ENCODE data around the gene SMARCA2. TPM values are rescaled to one million over a fixed set of nuclear protein-coding genes. Genes with fewer than 3 reads are reported as not detected.

The SMARCA2 gene
- total RNA-seq, 4 donors from 2014 or later: 148 to 217 (median 196) TPM

DNA sequence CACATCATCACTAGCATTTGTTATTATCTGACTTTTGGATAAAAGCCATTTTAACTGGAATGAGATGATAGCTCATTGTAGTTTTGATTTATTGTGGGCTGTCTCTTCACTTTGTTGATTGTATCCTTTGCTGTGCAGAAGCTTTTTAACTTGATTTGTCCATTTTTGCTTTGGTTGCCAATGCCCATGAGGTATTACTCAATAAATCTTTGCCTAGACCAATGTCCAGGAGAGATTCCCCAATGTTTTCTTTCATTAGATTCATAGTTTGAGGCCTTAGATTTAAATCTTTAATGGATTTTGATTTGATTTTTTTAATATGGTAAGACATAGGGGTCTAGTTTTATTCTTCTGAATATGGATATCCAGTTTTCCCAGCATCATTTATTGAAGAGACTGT, 28.8 kb upstream of the SMARCA2 start:
- Histone ChIP-seq H3K4me3 (replicated peaks in 1 of 3) (no peak overlapping the region), H3K36me3 (no peaks in the 10 kb centered on the region), H3K9me3 (no peaks in the 10 kb centered on the region), H3K27ac (no peak overlapping the region), H3K4me1 (no peaks in the 10 kb centered on the region), H3K27me3 (no peaks in the 10 kb centered on the region)
- intact Hi-C loops (cut with DNase I): no loop called here
- DNase-seq: no peak
- TF ChIP-seq POLR2A (IDR thresholded peaks at IDR 0.05) (no peak), CTCF (IDR thresholded peaks at IDR 0.05) (no peak)

DNA sequence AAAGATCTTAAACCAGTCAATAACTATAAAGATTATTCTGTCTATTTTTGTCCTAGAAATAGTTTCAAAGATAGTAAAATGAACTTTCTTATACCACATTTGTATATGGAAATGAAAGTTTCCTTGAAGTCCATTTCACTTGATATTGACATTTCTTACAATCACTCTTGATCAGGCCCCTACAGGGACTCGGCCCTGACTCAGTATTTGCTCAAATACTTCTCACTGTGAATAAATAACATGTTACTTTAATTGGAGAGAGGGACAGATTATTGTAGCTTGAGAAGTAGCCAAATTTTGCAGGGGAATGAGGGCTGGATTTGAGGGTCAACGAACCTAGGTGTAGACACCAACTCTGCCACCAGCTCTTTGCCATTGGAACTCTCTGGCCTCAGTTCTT, 25.6 kb upstream of the SMARCA2 start:
- 86 to 88% methylated on average over 2 of the region's 2 CpGs for WGBS, 2 donors
- no peak overlapping the region for H3K27ac ChIP-seq
- DNase-seq: no peak
- TF ChIP-seq CTCF (IDR thresholded peaks at IDR 0.05) (no peak), POLR2A (IDR thresholded peaks at IDR 0.05) (no peak)
- intact Hi-C loops (cut with DNase I): no loop called here
- H3K4me1 ChIP-seq: no peaks in the 10 kb centered on the region
- no peaks in the 10 kb centered on the region for H3K9me3 ChIP-seq
- H3K27me3 ChIP-seq: no peaks in the 10 kb centered on the region
- H3K4me3 ChIP-seq (replicated peaks in 1 of 3): no peak overlapping the region
- no peaks in the 10 kb centered on the region for H3K36me3 ChIP-seq

DNA sequence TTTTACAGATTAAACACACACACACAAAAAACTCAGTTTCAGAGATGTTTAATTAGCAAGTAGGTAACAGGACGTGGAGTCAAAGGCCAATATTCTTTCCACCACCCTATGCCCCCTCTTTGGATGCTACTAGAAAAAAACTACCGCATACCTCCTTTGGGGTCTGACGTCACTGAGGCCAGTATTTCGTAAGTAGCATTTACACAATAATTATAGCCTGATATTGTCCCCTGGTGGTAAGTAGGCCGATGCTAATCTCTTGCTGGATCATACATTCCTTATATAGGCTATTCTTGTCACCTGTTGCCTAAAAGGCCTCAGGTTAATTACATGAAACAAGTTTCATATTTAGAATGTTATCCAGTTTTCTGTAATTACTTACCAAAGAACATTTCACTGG, 21.0 kb upstream of the SMARCA2 start:
- Histone ChIP-seq H3K4me3 (replicated peaks in 1 of 3) (no peak overlapping the region), H3K9me3 (no peaks in the 10 kb centered on the region), H3K27ac (no peak overlapping the region), H3K36me3 (no peaks in the 10 kb centered on the region), H3K4me1 (no peaks in the 10 kb centered on the region), H3K27me3 (no peaks in the 10 kb centered on the region)
- no peak for DNase-seq
- WGBS, 2 donors: 83 to 87% methylated on average over 5 of the region's 5 CpGs
- intact Hi-C loops (cut with DNase I): no loop called here
- TF ChIP-seq POLR2A (IDR thresholded peaks at IDR 0.05): no peak
- no peak for TF ChIP-seq CTCF (IDR thresholded peaks at IDR 0.05)

GRCh38 chr9:1995084-1995483, 20.1 kb upstream of the SMARCA2 start:
- no peaks in the 10 kb centered on the region for H3K4me1 ChIP-seq
- H3K27me3 ChIP-seq: no peaks in the 10 kb centered on the region
- intact Hi-C loops (cut with DNase I): no loop called here
- no peaks in the 10 kb centered on the region for H3K9me3 ChIP-seq
- TF ChIP-seq POLR2A (IDR thresholded peaks at IDR 0.05): no peak
- no peak for TF ChIP-seq CTCF (IDR thresholded peaks at IDR 0.05)
- no peak for DNase-seq
- H3K4me3 ChIP-seq (replicated peaks in 1 of 3): no peak overlapping the region
- no peaks in the 10 kb centered on the region for H3K36me3 ChIP-seq
- no peak overlapping the region for H3K27ac ChIP-seq
- 86 to 89% methylated on average over 1 of the region's 1 CpG for WGBS, 2 donors

GRCh38 chr9:1996156-1996555, 19.0 kb upstream of the SMARCA2 start:
- no peak overlapping the region for H3K27ac ChIP-seq
- DNase-seq: no peak
- no peaks in the 10 kb centered on the region for H3K36me3 ChIP-seq
- intact Hi-C loops (cut with DNase I): no loop called here
- 82 to 85% methylated on average over 6 of the region's 6 CpGs for WGBS, 2 donors
- H3K4me1 ChIP-seq: no peaks in the 10 kb centered on the region
- TF ChIP-seq POLR2A (IDR thresholded peaks at IDR 0.05): no peak
- no peak for TF ChIP-seq CTCF (IDR thresholded peaks at IDR 0.05)
- no peaks in the 10 kb centered on the region for H3K9me3 ChIP-seq
- H3K4me3 ChIP-seq (replicated peaks in 1 of 3): no peak overlapping the region
- H3K27me3 ChIP-seq: no peaks in the 10 kb centered on the region

All from thyroid gland (tissue), 4 donors.